ENCODE measurements around the gene MYH6. TPM values are rescaled to one million over a fixed set of nuclear protein-coding genes. Genes with fewer than 3 reads are reported as not detected.

The MYH6 gene
- total and polyA plus RNA-seq, 2 of the 13 experiments (the other 11 are each of a cell fraction or from before 2014, with no cell fraction given), result 0.01 TPM; not detected in 1

DNA sequence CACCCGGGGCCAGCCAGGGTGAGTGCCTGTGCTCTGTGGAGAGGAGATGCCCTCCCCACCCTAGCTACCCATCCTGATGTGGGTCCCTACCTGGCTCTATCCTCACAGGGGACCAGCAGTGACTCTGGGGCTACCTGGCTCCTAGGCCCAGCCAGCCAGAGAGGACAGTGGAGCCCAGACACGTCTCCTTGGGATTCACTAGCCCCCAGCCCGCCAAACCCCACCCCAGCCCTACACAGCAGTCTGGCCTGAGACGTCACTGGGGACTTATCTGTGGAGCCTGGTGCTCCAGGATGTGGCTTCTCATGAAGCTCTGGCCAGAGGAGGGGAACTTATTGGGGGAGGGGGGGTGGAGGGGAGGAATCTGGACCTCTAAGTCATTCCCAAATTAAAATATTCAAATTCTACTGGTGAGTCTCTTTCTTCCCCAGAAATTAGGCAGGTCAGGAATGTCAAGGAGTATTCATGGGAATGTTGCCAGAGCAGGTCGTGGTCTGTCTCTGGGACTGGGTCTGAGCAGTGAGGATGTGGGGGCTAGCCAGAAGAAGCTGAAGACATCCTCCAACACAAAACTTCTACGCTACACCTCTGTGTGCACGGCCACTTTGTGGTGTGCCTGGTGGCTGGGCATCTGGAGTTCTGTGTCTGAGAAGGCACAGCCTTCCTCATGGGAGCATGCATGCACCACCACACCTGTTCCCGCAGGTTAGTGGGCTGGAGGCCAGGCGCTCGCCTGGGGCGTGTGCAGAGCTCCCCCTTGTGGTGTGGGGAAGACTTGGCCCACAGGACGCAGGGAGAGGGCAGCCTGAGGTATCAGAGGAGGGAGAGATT is 28.5 kb downstream of the MYH6 start (continued):
- peak; percentile 96 for TF ChIP-seq XRCC5 (optimal IDR thresholded peaks at IDR 0.05; ENCODE audit: low read length)
- no peak for TF ChIP-seq MAFK (conservative IDR thresholded peaks at IDR 0.05 in 1 of 2, IDR thresholded peaks at IDR 0.05 in 1 of 2; ENCODE audit: low read length in 2 of 2)
- TF ChIP-seq ZNF501 (CRISPR knock-in tag; IDR thresholded peaks at IDR 0.05), result peak; percentile 78
- TF ChIP-seq HMG20B (CRISPR knock-in tag; conservative IDR thresholded peaks at IDR 0.05), result 0 out of 2 replicates have a peak, but pooled peaks have one; percentile 12
- TF ChIP-seq AKAP8 (CRISPR knock-in tag; IDR thresholded peaks at IDR 0.05), result no peak
- TF ChIP-seq, protein P1, sequence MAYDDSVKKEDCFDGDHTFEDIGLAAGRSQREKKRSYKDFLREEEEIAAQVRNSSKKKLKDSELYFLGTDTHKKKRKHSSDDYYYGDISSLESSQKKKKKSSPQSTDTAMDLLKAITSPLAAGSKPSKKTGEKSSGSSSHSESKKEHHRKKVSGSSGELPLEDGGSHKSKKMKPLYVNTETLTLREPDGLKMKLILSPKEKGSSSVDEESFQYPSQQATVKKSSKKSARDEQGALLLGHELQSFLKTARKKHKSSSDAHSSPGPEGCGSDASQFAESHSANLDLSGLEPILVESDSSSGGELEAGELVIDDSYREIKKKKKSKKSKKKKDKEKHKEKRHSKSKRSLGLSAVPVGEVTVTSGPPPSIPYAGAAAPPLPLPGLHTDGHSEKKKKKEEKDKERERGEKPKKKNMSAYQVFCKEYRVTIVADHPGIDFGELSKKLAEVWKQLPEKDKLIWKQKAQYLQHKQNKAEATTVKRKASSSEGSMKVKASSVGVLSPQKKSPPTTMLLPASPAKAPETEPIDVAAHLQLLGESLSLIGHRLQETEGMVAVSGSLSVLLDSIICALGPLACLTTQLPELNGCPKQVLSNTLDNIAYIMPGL (CRISPR knock-in tag; IDR thresholded peaks at IDR 0.05; ENCODE audit: borderline replicate concordance in 1 of 2, low read depth in 1 of 2), result peak; percentile 81 to 84; a peak in 3 of 4 replicates
- TF ChIP-seq AHR (CRISPR knock-in tag; IDR thresholded peaks at IDR 0.05), result peak; percentile 89; the same call in 1 of the 2 replicates
- peak; percentile 79 for TF ChIP-seq ZNF350 (CRISPR knock-in tag; IDR thresholded peaks at IDR 0.05; ENCODE audit: borderline replicate concordance, low read depth)
- TF ChIP-seq, protein P2, sequence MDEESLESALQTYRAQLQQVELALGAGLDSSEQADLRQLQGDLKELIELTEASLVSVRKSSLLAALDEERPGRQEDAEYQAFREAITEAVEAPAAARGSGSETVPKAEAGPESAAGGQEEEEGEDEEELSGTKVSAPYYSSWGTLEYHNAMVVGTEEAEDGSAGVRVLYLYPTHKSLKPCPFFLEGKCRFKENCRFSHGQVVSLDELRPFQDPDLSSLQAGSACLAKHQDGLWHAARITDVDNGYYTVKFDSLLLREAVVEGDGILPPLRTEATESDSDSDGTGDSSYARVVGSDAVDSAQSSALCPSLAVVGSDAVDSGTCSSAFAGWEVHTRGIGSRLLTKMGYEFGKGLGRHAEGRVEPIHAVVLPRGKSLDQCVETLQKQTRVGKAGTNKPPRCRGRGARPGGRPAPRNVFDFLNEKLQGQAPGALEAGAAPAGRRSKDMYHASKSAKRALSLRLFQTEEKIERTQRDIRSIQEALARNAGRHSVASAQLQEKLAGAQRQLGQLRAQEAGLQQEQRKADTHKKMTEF (CRISPR knock-in tag; IDR thresholded peaks at IDR 0.05), result 0 out of 2 replicates have a peak, but pooled peaks have one; percentile 26
- TF ChIP-seq, protein P3, sequence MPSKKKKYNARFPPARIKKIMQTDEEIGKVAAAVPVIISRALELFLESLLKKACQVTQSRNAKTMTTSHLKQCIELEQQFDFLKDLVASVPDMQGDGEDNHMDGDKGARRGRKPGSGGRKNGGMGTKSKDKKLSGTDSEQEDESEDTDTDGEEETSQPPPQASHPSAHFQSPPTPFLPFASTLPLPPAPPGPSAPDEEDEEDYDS (CRISPR knock-in tag; IDR thresholded peaks at IDR 0.05), result peak; percentile 23; the same call in 1 of the 2 replicates
- no peak for TF ChIP-seq SMARCC2 (IDR thresholded peaks at IDR 0.05)
- TF ChIP-seq NR2C2 (CRISPR knock-in tag; IDR thresholded peaks at IDR 0.05; ENCODE audit: borderline replicate concordance), result no peak
- TF ChIP-seq, protein P4, sequence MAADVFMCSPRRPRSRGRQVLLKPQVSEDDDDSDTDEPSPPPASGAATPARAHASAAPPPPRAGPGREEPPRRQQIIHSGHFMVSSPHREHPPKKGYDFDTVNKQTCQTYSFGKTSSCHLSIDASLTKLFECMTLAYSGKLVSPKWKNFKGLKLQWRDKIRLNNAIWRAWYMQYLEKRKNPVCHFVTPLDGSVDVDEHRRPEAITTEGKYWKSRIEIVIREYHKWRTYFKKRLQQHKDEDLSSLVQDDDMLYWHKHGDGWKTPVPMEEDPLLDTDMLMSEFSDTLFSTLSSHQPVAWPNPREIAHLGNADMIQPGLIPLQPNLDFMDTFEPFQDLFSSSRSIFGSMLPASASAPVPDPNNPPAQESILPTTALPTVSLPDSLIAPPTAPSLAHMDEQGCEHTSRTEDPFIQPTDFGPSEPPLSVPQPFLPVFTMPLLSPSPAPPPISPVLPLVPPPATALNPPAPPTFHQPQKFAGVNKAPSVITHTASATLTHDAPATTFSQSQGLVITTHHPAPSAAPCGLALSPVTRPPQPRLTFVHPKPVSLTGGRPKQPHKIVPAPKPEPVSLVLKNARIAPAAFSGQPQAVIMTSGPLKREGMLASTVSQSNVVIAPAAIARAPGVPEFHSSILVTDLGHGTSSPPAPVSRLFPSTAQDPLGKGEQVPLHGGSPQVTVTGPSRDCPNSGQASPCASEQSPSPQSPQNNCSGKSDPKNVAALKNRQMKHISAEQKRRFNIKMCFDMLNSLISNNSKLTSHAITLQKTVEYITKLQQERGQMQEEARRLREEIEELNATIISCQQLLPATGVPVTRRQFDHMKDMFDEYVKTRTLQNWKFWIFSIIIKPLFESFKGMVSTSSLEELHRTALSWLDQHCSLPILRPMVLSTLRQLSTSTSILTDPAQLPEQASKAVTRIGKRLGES (CRISPR knock-in tag; IDR thresholded peaks at IDR 0.05; ENCODE audit: borderline replicate concordance), result 0 out of 2 replicates have a peak, but pooled peaks have one; percentile 28
- peak; percentile 54; the same call in 1 of the 2 replicates for TF ChIP-seq ZMYM4 (CRISPR knock-in tag; IDR thresholded peaks at IDR 0.05)
- peak; percentile 72; the same call in 1 of the 2 replicates for TF ChIP-seq IRF2 (CRISPR knock-in tag; IDR thresholded peaks at IDR 0.05)
- TF ChIP-seq MEIS1 (CRISPR knock-in tag; IDR thresholded peaks at IDR 0.05; ENCODE audit: borderline replicate concordance), result 0 out of 2 replicates have a peak, but pooled peaks have one; percentile 57
